ENCODE data around the gene RASGRP1.
A peak's percentile ranks its signal among the peaks of the same experiment; 100 is the strongest.

RASGRP1 gene

GRCh38 chr15:38504680-38505467, 59.7 kb downstream of the RASGRP1 start:
- DNase-seq (ENCODE audit: low read depth in 2 of 2): no peak

GRCh38 chr15:38503496-38503895, 61.1 kb downstream of the RASGRP1 start:
- no peak for DNase-seq (ENCODE audit: low read depth in 2 of 2)

- no peak for DNase-seq (ENCODE audit: low read depth in 2 of 2)
Observed at GRCh38 chr15:38499651-38500050, 65.0 kb downstream of the RASGRP1 start.

- DNase-seq (ENCODE audit: low read depth in 2 of 2): no peak
Observed at GRCh38 chr15:38496151-38496550, 68.5 kb downstream of the RASGRP1 start.

- DNase-seq (ENCODE audit: low read depth in 2 of 2): no peak
Observed at GRCh38 chr15:38490242-38490922, 74.2 kb downstream of the RASGRP1 start.

GRCh38 chr15:38487378-38487777, 77.2 kb downstream of the RASGRP1 start:
- no peak for DNase-seq (ENCODE audit: low read depth in 2 of 2)

GRCh38 chr15:38486936-38487335, 77.7 kb downstream of the RASGRP1 start:
- DNase-seq (ENCODE audit: low read depth in 2 of 2): no peak

- no peak for DNase-seq (ENCODE audit: low read depth in 2 of 2)
Observed at GRCh38 chr15:38482572-38482971, 82.0 kb downstream of the RASGRP1 start.

GRCh38 chr15:38481761-38482160, 82.9 kb downstream of the RASGRP1 start:
- no peak for DNase-seq (ENCODE audit: low read depth in 2 of 2)

- DNase-seq (ENCODE audit: low read depth in 2 of 2): no peak
Observed at GRCh38 chr15:38481113-38481512, 83.5 kb downstream of the RASGRP1 start.

- no peak for DNase-seq (ENCODE audit: low read depth in 2 of 2)
Observed at GRCh38 chr15:38479756-38480155, 84.9 kb downstream of the RASGRP1 start.

- no peak for DNase-seq (ENCODE audit: low read depth in 2 of 2)
Observed at GRCh38 chr15:38479266-38479665, 85.3 kb downstream of the RASGRP1 start.

- no peak for DNase-seq (ENCODE audit: low read depth in 2 of 2)
Observed at GRCh38 chr15:38477637-38478036, 87.0 kb downstream of the RASGRP1 start.

- DNase-seq (ENCODE audit: low read depth in 2 of 2): no peak
Observed at GRCh38 chr15:38476120-38476519, 88.5 kb downstream of the RASGRP1 start.

- no peak for DNase-seq (ENCODE audit: low read depth in 2 of 2)
Observed at GRCh38 chr15:38475361-38475760, 89.3 kb downstream of the RASGRP1 start.

GRCh38 chr15:38474155-38474757, 90.4 kb downstream of the RASGRP1 start:
- DNase-seq (ENCODE audit: low read depth in 2 of 2): peak in 1 of 2 donors; percentile 21

- no peak for DNase-seq (ENCODE audit: low read depth in 2 of 2)
Observed at GRCh38 chr15:38471974-38472373, 92.6 kb downstream of the RASGRP1 start.

- no peak for DNase-seq (ENCODE audit: low read depth in 2 of 2)
Observed at GRCh38 chr15:38470816-38471215, 93.8 kb downstream of the RASGRP1 start.

GRCh38 chr15:38464675-38465074, 99.9 kb downstream of the RASGRP1 start:
- no peak for DNase-seq (ENCODE audit: low read depth in 2 of 2)

GRCh38 chr15:38463893-38464292, 100.7 kb downstream of the RASGRP1 start:
- no peak for DNase-seq (ENCODE audit: low read depth in 2 of 2)

GRCh38 chr15:38461066-38461833, 103.4 kb downstream of the RASGRP1 start:
- no peak for DNase-seq (ENCODE audit: low read depth in 2 of 2)

GRCh38 chr15:38460543-38460942, 104.1 kb downstream of the RASGRP1 start:
- DNase-seq (ENCODE audit: low read depth in 2 of 2): no peak

All from activated CD4-positive, alpha-beta T cell treated with anti-CD3 and anti-CD28 coated beads for 24 hours (primary cell).